Thyroid gland (tissue), 4 donors: ENCODE results near the gene ITIH5.

Experiments used
- CTCF ChIP-seq, 6 experiments: fragments of 200-600 bp in 3 of 6; fragments of 450-650 bp in 3 of 6; sonication (generic) in 3 of 6; IDR thresholded peaks; one replicate each; pipeline ENCODE4 v1.5.1; 2016 to 2019; ENCODE audit warnings: antibody characterized with exemption in 6 of 6, mild to moderate bottlenecking in 2 of 6, inconsistent platforms in 1 of 6, moderate library complexity in 1 of 6
- POLR2A ChIP-seq, 2 donors: fragments of 450-650 bp; IDR thresholded peaks; one replicate each; pipeline ENCODE4 v1.6.1; 2017; ENCODE audit warnings: antibody characterized with exemption in 2 of 2, mild to moderate bottlenecking in 2 of 2, moderate library complexity in 1 of 2

GRCh38 chr10:7701158-7701742 lies 34.5 kb upstream of the ITIH5 start:
- TF ChIP-seq CTCF (IDR thresholded peaks at IDR 0.05): no peak
- no peak for TF ChIP-seq POLR2A (IDR thresholded peaks at IDR 0.05)
